ENCODE data around the gene LRRC8A.
A peak's percentile ranks its signal among the peaks of the same experiment; 100 is the strongest.
"Not testable (repeated sequence)": the region's sequence is repeated elsewhere in the genome, so short reads cannot be mapped to it uniquely, and the experiment has no call there.

Gene LRRC8A

DNA sequence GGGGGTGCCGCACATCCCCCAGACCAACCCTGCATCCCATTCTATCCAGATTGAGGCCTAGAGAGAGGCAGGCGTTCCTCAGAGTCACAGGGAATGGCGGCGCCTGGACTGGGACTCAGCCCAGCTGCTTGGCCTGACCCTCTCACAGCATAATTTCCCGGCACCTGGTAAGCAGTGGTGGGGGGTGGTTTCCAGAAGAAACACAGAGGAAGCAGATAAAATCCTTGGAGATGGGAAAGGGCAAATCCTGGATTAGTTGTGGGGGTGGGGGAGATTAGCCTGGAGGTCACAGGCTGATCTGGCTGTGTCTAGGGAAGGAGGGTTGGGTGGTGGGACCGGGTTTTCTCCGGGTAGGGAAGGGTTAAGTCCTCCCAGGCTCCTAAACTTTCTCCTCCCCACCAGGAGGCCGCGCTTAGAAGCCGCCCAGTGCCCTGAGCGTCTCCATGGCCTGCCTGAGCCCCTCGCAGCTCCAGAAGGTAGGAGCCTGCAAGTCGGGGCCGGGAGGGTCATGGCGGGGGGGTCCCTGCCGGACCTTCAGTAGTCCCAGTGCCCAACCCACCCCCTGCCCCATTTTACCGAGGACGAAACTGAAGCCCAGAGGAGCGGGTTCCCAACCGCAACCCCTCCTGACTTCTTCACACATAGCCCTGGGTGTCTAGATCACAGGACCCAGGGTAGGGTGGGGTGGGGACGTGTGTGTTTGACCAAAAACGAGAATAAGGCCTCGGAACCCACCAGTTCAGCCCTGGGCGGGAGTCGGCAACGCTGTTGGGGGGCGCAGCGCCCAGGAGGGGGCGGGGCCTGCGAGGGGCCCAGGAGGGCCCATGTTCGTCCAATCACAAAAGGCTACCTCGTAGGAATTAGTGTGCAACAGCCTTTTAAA is 40.2 kb downstream of the LRRC8A start:
- no peak for DNase-seq (ENCODE audit: low spot score)

DNA sequence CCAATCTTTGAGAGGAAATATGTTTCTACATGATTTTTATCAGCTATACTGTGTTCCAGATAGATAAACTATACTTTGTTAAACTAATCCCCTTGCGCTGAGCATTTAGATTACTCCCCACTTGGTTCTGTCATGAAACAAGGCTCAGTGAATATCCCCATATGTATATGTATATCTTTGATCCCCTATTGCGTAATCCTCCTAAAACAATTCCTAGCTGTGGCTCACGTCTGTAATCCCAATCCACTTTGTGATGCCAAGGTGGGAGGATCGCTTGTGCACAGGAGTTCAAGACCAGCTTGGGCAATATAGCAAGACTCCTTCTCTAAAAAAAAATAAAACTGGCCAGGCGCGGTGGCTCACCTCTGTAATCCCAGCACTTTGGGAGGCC is 41.6 kb downstream of the LRRC8A start:
- no peak for DNase-seq (ENCODE audit: low spot score)

DNA sequence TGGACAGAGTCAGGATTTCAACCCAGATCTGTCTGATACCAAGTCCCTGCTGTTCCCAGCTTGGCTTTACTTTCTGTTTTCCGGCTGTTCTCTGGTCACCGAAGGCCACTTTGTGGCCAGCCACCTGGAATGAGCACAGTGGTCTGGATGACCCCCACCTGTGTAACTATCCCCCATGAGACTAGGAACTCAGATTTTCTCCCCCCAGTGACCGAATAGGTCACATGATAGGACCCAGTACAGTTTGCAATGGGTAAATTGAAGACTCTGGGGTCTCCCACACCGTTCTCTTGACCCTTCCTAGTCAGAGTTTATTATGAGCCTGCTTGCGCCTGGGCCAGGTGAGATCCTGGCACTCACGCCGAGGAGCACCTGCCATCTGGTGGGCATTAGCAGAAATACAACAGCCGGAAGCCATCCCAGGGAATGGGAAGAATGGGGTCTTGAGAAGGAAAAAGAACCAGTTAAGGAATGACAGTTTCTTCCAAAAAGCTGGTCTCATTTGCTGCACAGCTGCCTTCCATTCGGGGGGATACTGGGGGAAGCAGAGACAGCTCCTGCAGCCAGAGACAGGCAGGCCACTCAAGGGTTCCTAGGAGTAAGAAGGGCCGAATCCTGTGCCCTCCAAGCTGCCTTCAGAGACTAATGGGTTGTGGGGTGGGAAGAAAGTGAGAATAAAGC is 45.9 kb downstream of the LRRC8A start:
- peak; percentile 50 for DNase-seq (ENCODE audit: low spot score)

DNA sequence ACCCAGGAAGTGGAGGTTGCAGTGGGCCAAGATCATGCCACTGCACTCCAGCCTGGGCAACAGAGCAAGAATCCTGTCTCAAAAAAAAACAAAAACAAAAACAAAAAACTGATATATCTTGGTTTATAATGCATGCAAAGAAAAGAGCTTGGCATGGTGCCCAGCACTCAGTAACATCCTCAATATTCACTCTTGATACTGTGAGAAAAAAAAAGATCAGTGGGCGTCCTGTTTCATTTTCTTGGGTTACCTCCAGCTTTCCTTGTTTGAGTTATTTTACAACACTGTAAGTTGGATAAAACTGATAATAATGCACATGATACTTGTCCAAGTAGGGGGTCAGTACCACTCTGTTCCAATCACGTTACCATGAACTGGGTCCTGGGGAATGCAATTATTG is 46.7 kb downstream of the LRRC8A start:
- no peak for DNase-seq (ENCODE audit: low spot score)

DNA sequence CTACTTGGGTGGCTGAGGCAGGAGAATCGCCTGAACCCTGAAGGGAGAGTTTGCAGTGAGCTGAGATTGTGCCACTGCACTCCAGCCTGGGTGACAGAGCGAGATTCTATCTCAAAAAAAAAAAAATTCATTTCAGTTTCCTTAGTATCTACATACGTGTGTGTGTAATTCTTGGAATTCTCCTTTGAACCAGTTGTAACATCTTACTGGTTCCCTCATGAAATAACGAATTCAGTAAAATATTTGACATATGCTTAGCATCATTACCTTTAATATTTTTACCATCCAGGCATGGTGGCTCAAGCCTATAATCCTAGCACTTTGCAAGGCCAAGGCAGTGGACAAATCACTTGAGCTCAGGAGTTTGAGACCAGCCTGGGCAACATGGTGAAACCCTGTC is 47.6 kb downstream of the LRRC8A start:
- no peak for DNase-seq (ENCODE audit: low spot score)

DNA sequence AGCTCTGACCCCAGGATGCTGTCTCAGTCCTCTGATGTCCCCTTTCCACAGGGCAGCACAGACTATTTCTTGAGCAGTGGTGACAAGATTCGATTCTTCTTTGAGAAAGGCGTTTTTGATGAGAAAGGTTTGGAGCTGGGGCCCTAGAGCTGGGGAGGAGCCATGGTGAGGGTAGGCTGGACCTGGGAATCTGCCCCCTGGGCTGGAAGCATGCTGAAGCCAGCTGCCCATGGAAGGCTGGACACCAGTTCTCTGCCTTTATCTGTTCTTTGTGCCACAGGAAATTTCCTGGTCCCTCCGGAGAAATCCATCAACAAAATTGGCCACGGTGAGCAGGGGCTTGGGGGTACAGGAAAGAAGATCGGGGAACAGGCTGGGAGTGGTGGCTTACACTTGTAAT is 51.8 kb downstream of the LRRC8A start:
- no peak for DNase-seq (ENCODE audit: low spot score)

DNA sequence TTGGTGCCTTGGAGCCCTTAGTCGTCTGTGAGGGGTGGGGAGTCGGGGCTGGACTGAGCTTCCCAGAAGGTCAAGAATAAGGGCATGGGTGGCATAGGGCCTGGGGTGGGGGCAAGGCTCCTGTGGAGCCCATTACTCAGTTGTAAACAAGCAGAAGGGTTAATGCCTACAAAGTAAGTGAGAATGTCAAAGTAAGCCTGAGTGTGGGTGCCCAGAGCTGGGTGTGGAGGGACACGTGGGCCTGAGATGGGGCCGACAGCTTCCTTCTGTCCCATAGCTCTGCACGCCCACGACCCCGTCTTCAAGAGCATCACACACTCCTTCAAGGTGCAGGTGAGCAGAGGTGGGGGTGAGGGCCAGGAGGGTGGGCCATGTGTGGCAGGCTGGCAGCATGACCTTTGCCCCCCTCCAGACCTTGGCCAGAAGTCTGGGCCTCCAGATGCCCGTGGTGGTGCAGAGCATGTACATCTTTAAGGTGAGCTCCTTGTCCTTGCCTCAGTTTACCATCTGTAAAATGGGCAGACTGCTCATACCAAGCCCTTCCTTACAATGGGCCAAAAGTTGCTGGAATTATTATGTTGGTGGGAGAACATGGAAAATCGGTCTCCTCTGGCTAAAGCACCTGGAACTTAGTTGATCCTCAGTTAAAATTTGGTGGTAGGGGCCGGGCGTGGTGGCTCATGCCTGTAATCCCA is 54.4 kb downstream of the LRRC8A start:
- DNase-seq (ENCODE audit: low spot score): no peak

DNA sequence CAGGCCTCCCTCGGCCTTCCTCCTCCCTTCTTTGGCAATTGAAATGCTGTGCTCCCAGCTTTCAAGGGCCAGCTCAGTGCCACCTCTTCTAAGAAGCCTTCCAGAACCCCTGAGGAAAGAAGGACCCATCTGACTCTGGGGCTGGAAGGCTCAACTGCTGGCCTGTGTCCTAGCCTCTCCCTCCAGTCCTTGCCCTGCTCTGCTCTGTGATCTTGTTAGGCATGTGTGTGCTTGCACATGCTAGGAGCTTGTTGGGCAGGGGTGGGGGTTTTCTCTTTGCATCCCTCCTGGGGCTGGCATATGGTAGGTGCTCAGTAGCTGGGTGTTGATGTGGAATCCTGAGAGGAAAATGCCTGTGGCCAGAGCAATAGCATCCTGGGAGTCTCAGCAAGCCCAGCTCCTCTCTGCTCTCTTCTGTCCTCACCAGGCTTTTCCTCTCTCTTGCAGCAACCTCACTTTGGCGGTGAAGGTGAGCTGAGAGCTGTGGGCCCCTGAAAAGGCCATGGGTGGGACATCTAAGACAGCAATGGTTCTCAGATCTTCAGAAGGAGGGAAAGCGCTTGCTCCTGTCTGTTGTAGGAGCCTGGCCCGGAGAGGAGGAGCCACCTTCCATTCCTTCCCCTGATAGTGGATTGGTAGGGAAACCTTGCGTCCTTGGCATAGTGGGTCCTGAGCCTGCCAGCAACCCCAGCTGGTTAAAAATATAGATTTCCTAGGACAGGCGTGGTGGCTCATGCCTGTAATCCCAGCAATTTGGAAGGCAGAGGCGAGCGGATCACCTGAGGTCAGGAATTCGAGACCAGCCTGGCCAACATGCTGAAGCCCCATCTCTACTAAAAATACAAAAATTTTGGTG is 55.6 kb downstream of the LRRC8A start:
- DNase-seq (ENCODE audit: low spot score): no peak

DNA sequence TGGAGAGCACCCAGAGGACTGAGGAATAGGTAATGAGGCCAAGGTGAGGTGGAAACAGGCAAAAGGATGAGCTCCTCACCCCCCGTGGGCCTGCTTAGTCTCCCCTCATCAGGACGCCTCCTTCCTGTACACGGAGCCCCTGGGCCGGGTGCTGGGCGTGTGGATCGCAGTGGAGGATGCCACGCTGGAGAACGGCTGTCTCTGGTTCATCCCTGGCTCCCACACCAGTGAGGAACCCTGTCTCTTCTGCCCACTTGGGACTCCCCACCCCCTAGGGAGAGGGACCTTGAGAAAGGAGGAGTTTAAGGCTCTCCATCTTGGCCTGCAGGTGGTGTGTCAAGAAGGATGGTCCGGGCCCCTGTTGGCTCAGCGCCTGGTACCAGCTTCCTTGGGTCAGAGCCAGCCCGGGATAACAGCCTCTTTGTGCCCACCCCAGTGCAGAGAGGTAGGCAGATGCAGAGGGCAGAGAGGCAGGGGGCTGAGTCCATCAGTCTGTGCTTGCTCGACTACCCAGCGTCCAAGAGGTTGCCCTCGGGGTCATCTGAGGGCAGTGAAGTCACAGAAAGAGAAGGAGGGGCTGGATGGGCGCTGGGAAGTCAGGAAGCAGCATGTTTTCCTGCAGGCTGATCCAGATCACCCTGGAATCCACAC is 58.5 kb downstream of the LRRC8A start:
- peak; percentile 33 for DNase-seq (ENCODE audit: low spot score)

DNA sequence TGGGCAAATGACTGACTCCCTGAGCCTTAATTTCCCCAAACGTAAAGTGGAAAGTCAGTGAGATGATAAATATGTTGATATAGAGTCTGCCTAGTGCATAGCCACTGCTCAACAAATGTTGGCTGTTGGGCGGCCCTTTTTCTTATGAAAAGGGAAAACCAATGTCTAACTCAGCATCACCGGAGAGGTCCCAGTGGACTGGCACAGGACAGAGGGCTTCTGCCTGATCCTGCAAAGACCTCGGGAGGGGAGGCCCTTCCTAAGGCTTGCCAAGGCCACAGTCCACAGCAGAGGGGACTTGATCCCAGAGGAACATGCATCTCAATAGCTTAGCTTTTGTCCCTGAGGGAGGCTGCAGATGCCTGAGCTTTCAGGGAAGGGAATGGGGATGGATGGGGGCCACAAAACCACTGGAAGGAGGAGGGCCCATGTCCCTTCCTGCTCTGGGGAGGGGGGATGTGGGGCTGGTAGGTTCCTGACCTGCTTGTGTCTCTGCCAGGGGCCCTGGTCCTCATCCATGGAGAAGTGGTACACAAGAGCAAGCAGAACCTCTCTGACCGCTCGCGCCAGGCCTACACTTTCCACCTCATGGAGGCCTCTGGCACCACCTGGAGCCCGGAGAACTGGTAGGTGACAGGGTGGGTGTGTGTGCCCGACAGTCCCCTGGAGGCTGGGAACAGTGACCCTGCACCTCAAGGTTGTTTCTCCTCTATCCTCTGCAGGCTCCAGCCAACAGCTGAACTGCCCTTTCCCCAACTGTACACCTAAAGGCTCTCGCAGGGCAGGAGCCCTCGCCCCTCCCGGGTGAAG is 59.2 kb downstream of the LRRC8A start:
- no peak for DNase-seq (ENCODE audit: low spot score)

DNA sequence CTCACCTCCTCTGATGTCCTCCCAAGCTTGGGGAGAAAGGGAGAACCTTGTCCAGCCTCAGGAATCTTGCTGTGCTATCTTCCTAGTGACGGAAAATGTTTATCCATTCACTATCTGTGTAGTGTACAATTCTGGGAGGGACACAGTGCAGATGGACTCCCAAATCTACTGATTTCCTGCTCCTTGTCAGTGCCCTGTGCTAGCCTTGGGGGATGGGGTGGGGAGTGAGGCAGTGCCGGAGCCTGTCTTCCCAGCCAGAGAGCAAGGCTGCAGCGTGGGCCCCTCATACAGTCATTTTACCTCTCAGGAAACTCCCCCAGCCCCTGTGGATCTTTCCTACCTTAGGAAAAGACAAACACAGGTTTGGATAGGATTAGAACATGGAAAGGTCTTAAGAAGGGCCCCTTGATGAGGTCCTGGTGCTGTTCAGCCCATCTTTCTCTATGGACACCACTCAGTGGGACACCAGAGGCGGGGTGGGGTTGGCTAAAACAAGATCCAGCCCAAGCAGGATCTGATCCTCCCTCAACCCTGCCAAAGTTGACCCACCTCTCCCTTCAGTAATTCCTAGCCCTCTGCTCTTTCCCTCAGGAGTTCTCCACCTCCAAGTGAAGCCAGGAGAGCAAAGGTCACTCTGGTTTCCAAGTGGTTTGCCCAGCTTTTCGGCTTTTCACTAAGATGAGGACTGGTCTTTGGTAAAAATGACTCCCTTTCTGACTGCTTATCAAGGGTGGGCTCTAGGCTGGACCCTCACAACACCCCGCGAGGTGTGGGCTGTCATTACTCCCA is 62.1 kb downstream of the LRRC8A start:
- DNase-seq (ENCODE audit: low spot score): no peak

DNA sequence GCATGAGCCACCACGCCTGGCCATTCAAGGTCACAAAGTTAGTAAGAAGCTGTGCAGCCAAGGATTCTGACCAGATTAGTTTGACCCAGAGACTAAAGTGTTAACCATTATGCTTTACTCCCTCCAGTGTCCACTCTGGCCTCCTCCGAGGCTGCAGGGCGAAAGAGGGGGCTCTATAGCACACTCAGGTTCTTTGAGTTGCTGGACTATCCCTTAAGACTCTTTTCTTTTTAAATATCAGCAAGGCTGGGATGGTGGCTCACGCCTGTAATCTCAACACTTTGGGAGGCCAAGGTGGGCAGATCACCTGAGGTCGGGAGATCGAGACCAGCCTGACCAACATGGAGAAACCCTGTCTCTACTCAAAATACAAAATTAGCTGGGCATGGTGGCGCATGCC is 63.0 kb downstream of the LRRC8A start:
- DNase-seq (ENCODE audit: low spot score): not testable (repeated sequence)

DNA sequence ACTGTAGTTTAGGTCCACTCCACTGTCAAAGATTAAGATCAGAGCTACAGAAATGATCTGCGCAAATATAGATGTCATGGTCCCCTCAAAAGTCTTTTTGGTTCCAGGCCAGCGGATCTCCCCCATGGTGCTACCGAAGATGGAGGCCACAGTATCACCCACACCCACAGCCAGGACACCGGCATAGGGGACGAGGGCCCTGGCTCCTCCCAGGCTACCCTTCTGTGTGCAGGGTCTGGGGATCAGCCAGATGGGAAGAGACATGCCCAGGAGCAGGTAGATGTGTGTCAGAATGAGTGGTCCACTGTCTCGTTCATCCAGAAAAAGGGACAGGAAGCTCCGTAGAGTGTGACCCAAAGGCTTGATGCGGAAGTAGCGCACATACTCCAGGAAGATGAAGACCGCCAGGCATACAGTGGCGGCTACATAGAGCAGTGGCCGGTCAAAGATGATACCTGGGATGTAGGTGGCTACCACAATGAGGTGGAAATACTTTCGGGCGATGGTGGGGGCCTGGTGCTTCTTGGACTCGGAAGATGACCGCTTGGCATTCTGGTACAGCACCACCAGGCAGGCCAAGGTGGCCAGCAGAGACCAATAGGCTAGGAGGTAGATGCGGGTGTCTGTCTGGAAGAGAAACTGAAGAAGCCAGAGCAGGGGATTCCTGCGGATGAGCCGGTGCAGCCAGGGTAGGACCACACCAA is 64.0 kb downstream of the LRRC8A start:
- no peak for DNase-seq (ENCODE audit: low spot score)

DNA sequence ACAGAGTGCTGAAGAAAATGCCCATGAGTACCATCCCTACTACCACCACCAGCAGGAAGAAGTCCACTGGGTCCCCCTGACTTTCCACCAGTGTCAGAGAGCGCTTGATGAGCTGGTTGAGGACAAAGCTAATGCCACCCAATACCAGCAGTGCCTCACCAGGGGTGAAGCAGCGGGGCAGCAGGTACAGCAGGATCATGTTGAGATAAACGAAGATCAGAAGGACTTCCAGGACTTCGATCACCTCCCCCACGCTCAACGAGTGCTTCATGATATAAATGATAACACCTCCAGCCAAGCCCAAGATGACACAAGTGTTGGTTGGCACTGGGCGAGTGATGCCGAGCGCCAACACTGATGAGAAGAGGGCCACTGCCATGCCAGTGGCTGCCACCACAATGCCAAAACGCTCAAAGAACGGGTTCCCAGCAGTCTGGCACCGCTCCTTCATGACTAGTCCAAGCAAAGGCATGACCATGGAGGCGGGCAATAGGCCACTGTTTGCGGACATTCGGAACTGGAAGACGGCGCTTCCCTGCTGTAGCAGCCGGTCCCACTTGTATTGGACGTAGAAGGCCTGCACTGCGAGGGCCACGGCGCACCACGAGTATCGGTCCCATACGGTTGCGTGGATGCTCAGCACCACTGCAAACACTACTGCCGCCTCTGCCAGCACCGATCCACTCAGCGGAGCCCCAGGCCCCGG is 64.8 kb downstream of the LRRC8A start:
- no peak for DNase-seq (ENCODE audit: low spot score)

DNA sequence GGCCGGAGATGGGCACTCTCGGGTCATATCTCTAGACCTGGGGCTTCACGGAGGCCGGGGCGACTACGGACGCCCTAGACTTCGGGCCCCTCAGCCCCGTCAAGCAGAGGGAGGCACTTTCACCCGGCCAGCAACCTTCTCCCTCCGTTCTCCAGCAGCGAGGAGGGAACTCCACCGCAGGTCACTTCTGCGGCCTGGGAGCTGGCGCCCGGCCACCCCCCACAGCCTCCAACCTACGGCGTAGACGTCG is 65.3 kb downstream of the LRRC8A start:
- DNase-seq (ENCODE audit: low spot score): no peak

DNA sequence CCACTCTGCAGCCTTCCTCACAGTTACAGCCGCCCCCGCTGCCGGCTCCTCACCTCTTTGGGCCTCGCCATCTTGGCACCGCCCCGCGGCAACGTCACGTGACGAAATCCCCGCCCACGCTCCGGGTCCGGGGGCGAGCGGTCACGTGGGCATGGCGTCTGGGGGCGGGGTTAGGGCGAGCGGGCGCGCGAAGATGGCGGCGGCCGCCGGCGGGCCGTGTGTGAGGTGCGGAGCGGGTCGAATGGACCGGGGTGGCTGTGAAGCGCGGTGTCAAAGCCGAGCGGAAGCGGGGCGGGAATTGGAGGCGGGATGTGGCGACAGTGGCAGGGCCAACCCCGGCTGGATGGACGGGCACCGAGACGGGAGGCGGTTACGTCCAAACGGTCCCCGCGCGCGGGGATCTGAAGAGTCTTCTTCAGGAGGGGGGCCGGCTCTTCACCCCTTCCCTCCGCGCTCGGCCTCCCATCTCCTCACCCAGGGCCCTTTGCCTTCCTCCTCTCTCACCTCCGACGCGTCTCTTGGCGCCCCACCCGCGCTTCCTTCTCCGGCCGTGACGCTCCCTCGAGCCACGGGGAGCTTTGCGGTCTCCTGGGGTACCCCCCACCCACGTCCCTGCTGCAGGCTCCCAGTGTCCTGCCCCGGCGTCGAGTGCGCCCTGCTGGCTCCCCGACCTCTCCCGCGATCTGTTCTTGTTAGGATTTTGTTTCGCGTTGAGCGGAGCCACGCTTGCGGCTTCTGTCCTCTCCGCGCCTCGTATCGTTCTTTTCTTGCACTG is 65.8 kb downstream of the LRRC8A start, which contains the start of the genes DOLK and NUP188:
TSS of gene DOLK (minus strand) at position 77 of the 775 bp plus-strand sequence. CDS start 300 bp downstream, outside the sequence.
TSS of gene NUP188 (plus strand) at position 173 of the 775 bp plus-strand sequence. CDS start at position 194, 21 bp downstream.
- DNase-seq (ENCODE audit: low spot score): peak; percentile 93

DNA sequence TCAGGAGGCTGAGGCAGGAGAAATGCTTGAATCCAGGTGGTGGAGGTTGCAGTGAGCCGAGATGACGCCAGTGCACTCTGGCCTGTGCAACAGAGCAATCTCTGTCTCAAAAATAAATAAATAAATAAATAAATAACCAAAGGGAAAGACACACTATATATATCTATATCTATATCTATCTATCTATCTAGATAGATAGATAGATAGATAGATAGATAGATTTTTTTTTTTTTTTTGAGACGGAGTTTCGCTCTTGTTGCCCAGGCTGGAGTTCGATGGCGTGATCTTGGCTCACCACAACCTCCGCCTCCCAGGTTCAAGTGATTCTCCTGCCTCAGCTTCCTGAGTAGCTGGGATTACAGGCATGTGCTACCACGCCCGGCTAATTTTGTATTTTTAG is 79.5 kb downstream of the LRRC8A start:
- DNase-seq (ENCODE audit: low spot score): not testable (repeated sequence)

Measured in kidney capillary endothelial cell (primary cell).